ENCODE data around the gene SNX7. TPM values are rescaled to one million over a fixed set of nuclear protein-coding genes. Genes with fewer than 3 reads are reported as not detected.

The SNX7 gene
- total RNA-seq, 1 experiment from 2014 or later = 18.8 TPM

- Histone ChIP-seq H3K4me3 (replicated peaks in 1 of 2; ENCODE audit: low read depth in 1 of 2, low read length in 2 of 2) (no peak overlapping the region), H3K36me3 (ENCODE audit: control insufficient read depth in 1 of 2, insufficient read depth in 2 of 2, low read length in 2 of 2) (no peaks in the 10 kb centered on the region), H3K4me2 (ENCODE audit: low read length) (no peak overlapping the region), H3K9ac (ENCODE audit: low read length) (no peak overlapping the region), H4K20me1 (ENCODE audit: insufficient read depth) (no peaks in the 10 kb centered on the region), H3K9me3 (ENCODE audit: control insufficient read depth in 1 of 2, insufficient read depth in 1 of 2, low read depth in 1 of 2, low read length in 2 of 2) (no peaks in the 10 kb centered on the region), H3K4me1 (ENCODE audit: control insufficient read depth in 1 of 2, insufficient read depth in 2 of 2, low read length in 2 of 2) (no peaks in the 10 kb centered on the region), H3K27me3 (ENCODE audit: insufficient read depth, low read length) (no peaks in the 10 kb centered on the region), H3K9me2 (ENCODE audit: insufficient read depth) (no peaks in the 10 kb centered on the region), H3K79me2 (ENCODE audit: insufficient read depth, low read length) (no peaks in the 10 kb centered on the region), H2AFZ (ENCODE audit: low read depth, low read length, poor library complexity, severe bottlenecking) (no peak overlapping the region), H3K27ac (ENCODE audit: low read depth, low read length) (no peak overlapping the region)
- DNase-seq (ENCODE audit: low read depth, low spot score) (no peak), ATAC-seq (no peak)
- TF ChIP-seq ATF3 (IDR thresholded peaks at IDR 0.05) = no peak
- no peak for TF ChIP-seq MAX (IDR thresholded peaks at IDR 0.05)
- TF ChIP-seq EZH2phosphoT487 (IDR thresholded peaks at IDR 0.05; ENCODE audit: borderline replicate concordance) = no peak
- no peak for TF ChIP-seq POLR2AphosphoS5 (IDR thresholded peaks at IDR 0.05; ENCODE audit: low read depth, low read length)
- no peak for TF ChIP-seq FOSL1 (IDR thresholded peaks at IDR 0.05; ENCODE audit: low read depth)
- TF ChIP-seq POLR2A (IDR thresholded peaks at IDR 0.05; ENCODE audit: borderline replicate concordance, extremely low read depth, insufficient read depth, insufficient read length) = no peak
- TF ChIP-seq JUND (IDR thresholded peaks at IDR 0.05) = no peak
- TF ChIP-seq YY1 (IDR thresholded peaks at IDR 0.05; ENCODE audit: extremely low read depth, insufficient replicate concordance, low read depth, low read length) = no peak
- no peak for TF ChIP-seq TCF7L2 (IDR thresholded peaks at IDR 0.05; ENCODE audit: borderline replicate concordance, extremely low read depth, insufficient read depth, insufficient read length)
- TF ChIP-seq EZH2 (IDR thresholded peaks at IDR 0.05) = no peak
- TF ChIP-seq CEBPB (IDR thresholded peaks at IDR 0.05; ENCODE audit: low read depth) = no peak
- TF ChIP-seq SP1 (IDR thresholded peaks at IDR 0.05; ENCODE audit: low read depth) = no peak
- intact Hi-C loops (cut with micrococcal nuclease) = no loop called here
- RAD21 ChIA-PET (ENCODE audit: low non-redundant PET in 1 of 2, low total read pairs in 2 of 2, uncharacterized antibody in 2 of 2, unreplicated experiment in 2 of 2) = no interaction called here
- CTCF ChIA-PET = no interaction called here
- no TSS peak for BruUV-seq (replicated peaks)
- POLR2A ChIA-PET = interaction anchor here (0.6 kb wide), 1 partner anchor 150 kb away, joined by 3 read pairs; no protein-coding TSS in a partner anchor
Measured at GRCh38 chr1:98737835-98738234, 76.3 kb downstream of the SNX7 start.

- POLR2A ChIA-PET = no interaction called here
- Histone ChIP-seq H3K79me2 (ENCODE audit: insufficient read depth, low read length) (no peaks in the 10 kb centered on the region), H4K20me1 (ENCODE audit: insufficient read depth) (no peaks in the 10 kb centered on the region), H2AFZ (ENCODE audit: low read depth, low read length, poor library complexity, severe bottlenecking) (no peak overlapping the region), H3K27me3 (ENCODE audit: insufficient read depth, low read length) (no peaks in the 10 kb centered on the region), H3K36me3 (ENCODE audit: control insufficient read depth in 1 of 2, insufficient read depth in 2 of 2, low read length in 2 of 2) (no peaks in the 10 kb centered on the region), H3K4me3 (replicated peaks in 1 of 2; ENCODE audit: low read depth in 1 of 2, low read length in 2 of 2) (no peak overlapping the region), H3K9me3 (ENCODE audit: control insufficient read depth in 1 of 2, insufficient read depth in 1 of 2, low read depth in 1 of 2, low read length in 2 of 2) (no peaks in the 10 kb centered on the region), H3K27ac (ENCODE audit: low read depth, low read length) (no peak overlapping the region), H3K4me1 (ENCODE audit: control insufficient read depth in 1 of 2, insufficient read depth in 2 of 2, low read length in 2 of 2) (no peaks in the 10 kb centered on the region), H3K9ac (ENCODE audit: low read length) (no peak overlapping the region), H3K9me2 (ENCODE audit: insufficient read depth) (no peaks in the 10 kb centered on the region), H3K4me2 (ENCODE audit: low read length) (no peak overlapping the region)
- intact Hi-C loops (cut with micrococcal nuclease) = no loop called here
- TF ChIP-seq ATF3 (IDR thresholded peaks at IDR 0.05) = no peak
- no peak for TF ChIP-seq TCF7L2 (IDR thresholded peaks at IDR 0.05; ENCODE audit: borderline replicate concordance, extremely low read depth, insufficient read depth, insufficient read length)
- no peak for TF ChIP-seq EZH2 (IDR thresholded peaks at IDR 0.05)
- TF ChIP-seq ZNF274 (IDR thresholded peaks at IDR 0.05; ENCODE audit: low read depth, low read length) = no peak
- TF ChIP-seq SRF (IDR thresholded peaks at IDR 0.05; ENCODE audit: low read depth) = no peak
- TF ChIP-seq CEBPB (IDR thresholded peaks at IDR 0.05; ENCODE audit: low read depth) = no peak
- no peak for TF ChIP-seq REST (IDR thresholded peaks at IDR 0.05; ENCODE audit: low read depth)
- TF ChIP-seq POLR2A (IDR thresholded peaks at IDR 0.05; ENCODE audit: borderline replicate concordance, extremely low read depth, insufficient read depth, insufficient read length) = no peak
- no peak for TF ChIP-seq MAX (IDR thresholded peaks at IDR 0.05)
- no TSS peak for BruUV-seq (replicated peaks)
- CTCF ChIA-PET = no interaction called here
- RAD21 ChIA-PET (ENCODE audit: low non-redundant PET in 1 of 2, low total read pairs in 2 of 2, uncharacterized antibody in 2 of 2, unreplicated experiment in 2 of 2) = no interaction called here
- DNase-seq (ENCODE audit: low read depth, low spot score) (no peak), ATAC-seq (no peak)
Measured at GRCh38 chr1:98739762-98740161, 78.2 kb downstream of the SNX7 start.

Data from HCT116 (cell line).